ENCODE results near the gene OR8B4.

DNA sequence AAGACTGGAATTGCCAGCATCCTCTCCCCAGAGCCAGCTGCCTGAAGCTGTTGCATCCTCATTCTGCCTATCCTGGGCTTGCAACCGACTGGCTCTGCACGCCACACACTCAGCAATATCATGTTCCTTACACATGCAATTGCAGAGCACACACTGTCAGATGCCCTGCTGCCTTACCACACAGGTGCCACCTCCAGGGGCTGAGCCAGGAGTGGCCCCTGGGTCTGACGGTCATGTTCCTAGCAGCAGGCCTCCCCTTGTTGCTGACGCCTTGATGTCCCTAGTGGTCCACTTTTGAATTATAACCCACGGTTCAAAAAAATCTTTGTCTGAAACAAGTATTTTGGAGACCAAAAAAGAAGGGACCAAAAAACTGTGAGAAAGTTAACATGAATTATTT is 39.3 kb upstream of the OR8B4 start:
- TF ChIP-seq, protein P1, sequence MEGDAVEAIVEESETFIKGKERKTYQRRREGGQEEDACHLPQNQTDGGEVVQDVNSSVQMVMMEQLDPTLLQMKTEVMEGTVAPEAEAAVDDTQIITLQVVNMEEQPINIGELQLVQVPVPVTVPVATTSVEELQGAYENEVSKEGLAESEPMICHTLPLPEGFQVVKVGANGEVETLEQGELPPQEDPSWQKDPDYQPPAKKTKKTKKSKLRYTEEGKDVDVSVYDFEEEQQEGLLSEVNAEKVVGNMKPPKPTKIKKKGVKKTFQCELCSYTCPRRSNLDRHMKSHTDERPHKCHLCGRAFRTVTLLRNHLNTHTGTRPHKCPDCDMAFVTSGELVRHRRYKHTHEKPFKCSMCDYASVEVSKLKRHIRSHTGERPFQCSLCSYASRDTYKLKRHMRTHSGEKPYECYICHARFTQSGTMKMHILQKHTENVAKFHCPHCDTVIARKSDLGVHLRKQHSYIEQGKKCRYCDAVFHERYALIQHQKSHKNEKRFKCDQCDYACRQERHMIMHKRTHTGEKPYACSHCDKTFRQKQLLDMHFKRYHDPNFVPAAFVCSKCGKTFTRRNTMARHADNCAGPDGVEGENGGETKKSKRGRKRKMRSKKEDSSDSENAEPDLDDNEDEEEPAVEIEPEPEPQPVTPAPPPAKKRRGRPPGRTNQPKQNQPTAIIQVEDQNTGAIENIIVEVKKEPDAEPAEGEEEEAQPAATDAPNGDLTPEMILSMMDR (conservative IDR thresholded peaks at IDR 0.05; ENCODE audit: low read length) = no peak
- no peak for TF ChIP-seq EZH2phosphoT487 (IDR thresholded peaks at IDR 0.05; ENCODE audit: borderline replicate concordance, low read depth, low read length)
